ENCODE results near the gene RBFOX2.

- TF ChIP-seq POLR2AphosphoS5 (IDR thresholded peaks at IDR 0.05; ENCODE audit: low read depth, low read length): no peak
- TF ChIP-seq, protein P1, sequence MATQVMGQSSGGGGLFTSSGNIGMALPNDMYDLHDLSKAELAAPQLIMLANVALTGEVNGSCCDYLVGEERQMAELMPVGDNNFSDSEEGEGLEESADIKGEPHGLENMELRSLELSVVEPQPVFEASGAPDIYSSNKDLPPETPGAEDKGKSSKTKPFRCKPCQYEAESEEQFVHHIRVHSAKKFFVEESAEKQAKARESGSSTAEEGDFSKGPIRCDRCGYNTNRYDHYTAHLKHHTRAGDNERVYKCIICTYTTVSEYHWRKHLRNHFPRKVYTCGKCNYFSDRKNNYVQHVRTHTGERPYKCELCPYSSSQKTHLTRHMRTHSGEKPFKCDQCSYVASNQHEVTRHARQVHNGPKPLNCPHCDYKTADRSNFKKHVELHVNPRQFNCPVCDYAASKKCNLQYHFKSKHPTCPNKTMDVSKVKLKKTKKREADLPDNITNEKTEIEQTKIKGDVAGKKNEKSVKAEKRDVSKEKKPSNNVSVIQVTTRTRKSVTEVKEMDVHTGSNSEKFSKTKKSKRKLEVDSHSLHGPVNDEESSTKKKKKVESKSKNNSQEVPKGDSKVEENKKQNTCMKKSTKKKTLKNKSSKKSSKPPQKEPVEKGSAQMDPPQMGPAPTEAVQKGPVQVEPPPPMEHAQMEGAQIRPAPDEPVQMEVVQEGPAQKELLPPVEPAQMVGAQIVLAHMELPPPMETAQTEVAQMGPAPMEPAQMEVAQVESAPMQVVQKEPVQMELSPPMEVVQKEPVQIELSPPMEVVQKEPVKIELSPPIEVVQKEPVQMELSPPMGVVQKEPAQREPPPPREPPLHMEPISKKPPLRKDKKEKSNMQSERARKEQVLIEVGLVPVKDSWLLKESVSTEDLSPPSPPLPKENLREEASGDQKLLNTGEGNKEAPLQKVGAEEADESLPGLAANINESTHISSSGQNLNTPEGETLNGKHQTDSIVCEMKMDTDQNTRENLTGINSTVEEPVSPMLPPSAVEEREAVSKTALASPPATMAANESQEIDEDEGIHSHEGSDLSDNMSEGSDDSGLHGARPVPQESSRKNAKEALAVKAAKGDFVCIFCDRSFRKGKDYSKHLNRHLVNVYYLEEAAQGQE (IDR thresholded peaks at IDR 0.05; ENCODE audit: insufficient read depth in 1 of 2, low read depth in 2 of 2, low read length in 1 of 2): no peak
These were observed 299.9 kb downstream of the RBFOX2 start for GRCh38 chr22:35728639-35729308.

Data from Panc1 (cell line).